ENCODE measurements around the gene F2RL2. TPM values are rescaled to one million over a fixed set of nuclear protein-coding genes. Genes with fewer than 3 reads are reported as not detected.

Gene F2RL2
- total and polyA plus RNA-seq, 10 of the 15 experiments (the other 5 are each of a cell fraction or from before 2014, with no cell fraction given): 0.03 to 0.24 (median 0.08) TPM; not detected in 5

GRCh38 chr5:76649140-76649539 is 25.9 kb upstream of the F2RL2 start:
- H2AFZ ChIP-seq (ENCODE audit: control insufficient read depth, low read depth, low read length): no peak overlapping the region
- no peak overlapping the region for H3K27ac ChIP-seq (ENCODE audit: control insufficient read depth, insufficient read depth)
- H3K9me3 ChIP-seq (replicated peaks; ENCODE audit: control insufficient read depth, insufficient read depth, low read length): peaks cover 16% of the 10 kb centered on the region; the same call in 2 of the 3 replicates
- in situ Hi-C loops (cut with MboI) (no loop called here), intact Hi-C loops (cut with micrococcal nuclease; ENCODE audit: unreplicated experiment) (no loop called here)
- FAIRE-seq (no peak), ATAC-seq (no peak), DNase-seq (ENCODE audit: low read depth, low spot score) (no peak)
- H3K4me3 ChIP-seq: no peak overlapping the region
- ChIA-PET POLR2A (no interaction called here), SMC1A (ENCODE audit: uncharacterized antibody, unreplicated experiment) (interaction anchor here (0.7 kb wide), 1 partner anchor 162 kb away, joined by 3 read pairs; no protein-coding TSS in a partner anchor), RAD21 (ENCODE audit: unreplicated experiment) (interaction anchor here (1.2 kb wide), 1 partner anchor 125 kb away, joined by 4 read pairs; no protein-coding TSS in a partner anchor), CTCF (interaction anchor here (1.5 kb wide), 1 partner anchor 12 kb away, joined by 4 read pairs; no protein-coding TSS in a partner anchor)
- H3K79me2 ChIP-seq (ENCODE audit: control insufficient read depth, insufficient read depth, low read length): no peaks in the 10 kb centered on the region
- TF ChIP-seq EED (IDR thresholded peaks at IDR 0.05; ENCODE audit: low read depth) (no peak), ZSCAN29 (IDR thresholded peaks at IDR 0.05) (no peak), SUPT20H (IDR thresholded peaks at IDR 0.05; ENCODE audit: borderline replicate concordance, control insufficient read depth, low read depth, low read length) (no peak), ZNF274 (IDR thresholded peaks at IDR 0.05; ENCODE audit: insufficient read depth, insufficient read length) (no peak), ZNF687 (IDR thresholded peaks at IDR 0.05) (no peak), POLR2A (IDR thresholded peaks at IDR 0.05; ENCODE audit: low read depth, low read length) (no peak), SMAD5 (IDR thresholded peaks at IDR 0.05; ENCODE audit: low read depth) (no peak), NR2F1 (conservative IDR thresholded peaks at IDR 0.05) (no peak), FOS (IDR thresholded peaks at IDR 0.05; ENCODE audit: borderline replicate concordance, extremely low read depth, insufficient read length) (no peak), ASH2L (IDR thresholded peaks at IDR 0.05; ENCODE audit: borderline replicate concordance, low read depth) (no peak), PAX5 (IDR thresholded peaks at IDR 0.05; ENCODE audit: borderline replicate concordance, low read depth, low read length) (no peak), FOXK2 (IDR thresholded peaks at IDR 0.05) (no peak), STAT1 (conservative IDR thresholded peaks at IDR 0.05) (no peak), BMI1 (IDR thresholded peaks at IDR 0.05; ENCODE audit: borderline replicate concordance) (no peak), SPI1 (IDR thresholded peaks at IDR 0.05; ENCODE audit: borderline replicate concordance, insufficient read depth, low read depth, low read length) (no peak), HDAC6 (IDR thresholded peaks at IDR 0.05; ENCODE audit: unreplicated experiment) (no peak), FOXM1 (IDR thresholded peaks at IDR 0.05; ENCODE audit: low read depth, low read length) (no peak), NFXL1 (IDR thresholded peaks at IDR 0.05; ENCODE audit: borderline replicate concordance) (no peak)
- TF ChIP-seq, protein P1, sequence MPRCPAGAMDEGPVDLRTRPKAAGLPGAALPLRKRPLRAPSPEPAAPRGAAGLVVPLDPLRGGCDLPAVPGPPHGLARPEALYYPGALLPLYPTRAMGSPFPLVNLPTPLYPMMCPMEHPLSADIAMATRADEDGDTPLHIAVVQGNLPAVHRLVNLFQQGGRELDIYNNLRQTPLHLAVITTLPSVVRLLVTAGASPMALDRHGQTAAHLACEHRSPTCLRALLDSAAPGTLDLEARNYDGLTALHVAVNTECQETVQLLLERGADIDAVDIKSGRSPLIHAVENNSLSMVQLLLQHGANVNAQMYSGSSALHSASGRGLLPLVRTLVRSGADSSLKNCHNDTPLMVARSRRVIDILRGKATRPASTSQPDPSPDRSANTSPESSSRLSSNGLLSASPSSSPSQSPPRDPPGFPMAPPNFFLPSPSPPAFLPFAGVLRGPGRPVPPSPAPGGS (IDR thresholded peaks at IDR 0.05; ENCODE audit: borderline replicate concordance, insufficient read depth, low read depth, low read length, poor library complexity, severe bottlenecking): no peak
- TF ChIP-seq, protein P2, sequence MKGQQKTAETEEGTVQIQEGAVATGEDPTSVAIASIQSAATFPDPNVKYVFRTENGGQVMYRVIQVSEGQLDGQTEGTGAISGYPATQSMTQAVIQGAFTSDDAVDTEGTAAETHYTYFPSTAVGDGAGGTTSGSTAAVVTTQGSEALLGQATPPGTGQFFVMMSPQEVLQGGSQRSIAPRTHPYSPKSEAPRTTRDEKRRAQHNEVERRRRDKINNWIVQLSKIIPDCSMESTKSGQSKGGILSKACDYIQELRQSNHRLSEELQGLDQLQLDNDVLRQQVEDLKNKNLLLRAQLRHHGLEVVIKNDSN (IDR thresholded peaks at IDR 0.05; ENCODE audit: borderline replicate concordance, extremely low read length, insufficient read depth, low read depth, low read length): no peak
- H3K36me3 ChIP-seq (ENCODE audit: control insufficient read depth in 2 of 2, insufficient read depth in 2 of 2, low read length in 1 of 2): no peaks in the 10 kb centered on the region; a peak in 2 of 4 replicates
- no peak overlapping the region for H3K4me2 ChIP-seq (ENCODE audit: control insufficient read depth, insufficient read depth)
- peaks cover 6% of the 10 kb centered on the region; the same call in 1 of the 2 replicates for H3K4me1 ChIP-seq (ENCODE audit: control insufficient read depth, insufficient read depth, low read length)
- H3K9ac ChIP-seq (ENCODE audit: control insufficient read depth, insufficient read depth, low read length): no peak overlapping the region
- H4K20me1 ChIP-seq (ENCODE audit: control insufficient read depth, insufficient read depth): no peaks in the 10 kb centered on the region
- BruUV-seq (replicated peaks): no TSS peak
- no peaks in the 10 kb centered on the region for H3K27me3 ChIP-seq (replicated peaks in 1 of 2; ENCODE audit: control insufficient read depth in 2 of 2, insufficient read depth in 2 of 2, low read length in 1 of 2)
- 72% methylated on average over 2 of the region's 2 CpGs for WGBS (ENCODE audit: insufficient coverage, insufficient replicate concordance, low lambda C conversion rate, missing lambda C conversion rate)
